SKM-1 (cell line): ENCODE measurements around the gene AURKB.
"Not testable (repeated sequence)": the region's sequence is repeated elsewhere in the genome, so short reads cannot be mapped to it uniquely, and the experiment has no call there.

ENCODE experiments used
- DNase-seq: peaks from one replicate; lab custom pipeline; 2025; ENCODE audit not compliant: unreplicated experiment; lab: John Stamatoyannopoulos, UW

Gene AURKB

GRCh38 chr17:8189041-8189710 is 21.2 kb downstream of the AURKB start:
- DNase-seq = no peak

DNA sequence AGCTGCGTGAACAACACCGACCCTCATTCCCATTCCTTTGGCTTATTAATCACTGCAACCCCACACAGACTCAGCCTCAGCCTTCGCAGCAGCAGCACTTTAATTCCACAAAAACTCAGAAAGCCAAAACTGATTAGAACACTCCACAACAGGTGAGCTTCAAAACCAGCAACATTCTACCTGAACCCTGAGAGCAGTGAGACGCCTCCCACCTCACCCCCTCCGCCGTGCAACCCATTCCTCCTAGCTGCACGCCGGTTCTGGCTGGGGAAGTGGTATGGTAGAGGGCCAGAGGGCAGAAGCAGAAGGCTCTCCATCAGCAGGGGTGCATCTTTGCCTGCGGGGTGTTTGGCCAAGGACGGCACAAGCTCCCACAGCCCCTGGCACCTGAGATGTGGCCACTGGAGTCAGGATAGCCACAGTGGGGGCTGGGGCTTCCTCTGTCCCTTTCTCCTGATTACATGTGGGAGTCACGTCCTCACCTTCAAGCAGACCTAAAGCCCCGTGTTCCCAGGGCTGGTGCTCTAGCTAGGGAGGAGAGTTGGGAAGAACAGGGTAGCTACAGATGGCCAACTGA is 22.0 kb downstream of the AURKB start:
- DNase-seq = no peak

- DNase-seq = peak; percentile 72
Observed at GRCh38 chr17:8187517-8188262, 22.7 kb downstream of the AURKB start.

DNA sequence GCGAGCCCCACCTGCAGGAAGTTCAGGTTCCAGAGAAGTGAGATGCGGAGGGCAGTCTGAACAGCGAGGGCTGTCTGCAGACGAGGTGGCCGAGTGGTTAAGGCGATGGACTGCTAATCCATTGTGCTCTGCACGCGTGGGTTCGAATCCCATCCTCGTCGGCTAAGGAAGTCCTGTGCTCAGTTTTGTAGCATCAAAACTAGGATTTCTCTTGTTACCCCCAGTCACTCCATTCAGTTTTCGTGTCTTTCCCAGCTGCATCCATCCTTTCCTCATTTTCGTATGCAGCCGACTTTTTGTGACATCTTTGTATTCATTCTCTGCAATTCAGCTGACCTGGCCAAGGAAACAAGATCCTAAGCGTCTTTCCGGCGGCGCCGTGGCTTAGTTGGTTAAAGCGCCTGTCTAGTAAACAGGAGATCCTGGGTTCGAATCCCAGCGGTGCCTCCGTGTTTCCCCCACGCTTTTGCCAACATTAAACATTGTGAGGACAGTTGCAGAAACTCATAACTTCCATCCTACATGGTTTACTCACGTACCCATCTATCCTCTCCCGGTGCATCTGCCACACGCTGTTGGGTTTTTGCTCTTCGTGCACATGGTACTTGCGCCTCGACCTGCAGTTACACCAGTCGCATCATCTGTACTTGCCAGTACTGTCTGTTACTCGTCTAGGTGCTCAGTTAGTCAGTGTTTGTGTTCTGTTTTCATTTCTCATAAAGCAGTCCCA is 23.4 kb downstream of the AURKB start:
- DNase-seq = peak; percentile 51

DNA sequence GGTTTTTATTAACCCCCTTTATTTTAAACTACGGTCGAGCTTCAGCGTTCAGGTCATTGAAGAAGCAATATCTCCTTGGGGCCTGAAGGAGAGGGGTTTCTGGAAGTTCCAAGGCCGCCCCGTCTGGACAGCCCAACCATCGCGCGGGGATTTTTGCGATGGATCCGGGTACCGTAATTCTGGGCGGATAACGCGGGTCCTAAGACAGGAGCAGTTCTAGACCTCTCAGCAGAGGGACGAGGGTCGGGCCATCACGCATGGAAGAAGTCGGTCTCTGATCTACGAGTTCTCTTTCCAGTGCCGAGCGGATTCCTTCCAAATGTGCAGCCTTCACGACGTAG is 24.0 kb downstream of the AURKB start:
- no peak for DNase-seq

GRCh38 chr17:8185582-8186445 is 24.6 kb downstream of the AURKB start:
- no peak for DNase-seq

GRCh38 chr17:8176998-8177731 is 33.2 kb downstream of the AURKB start:
- DNase-seq = no peak

- peak; percentile 27 for DNase-seq
Observed at GRCh38 chr17:8176197-8176940, 34.0 kb downstream of the AURKB start, which contains the start of gene TMEM107. TMEM107 (minus strand) TSS chr17:8176380; CDS start chr17:8176286, 94 bp downstream.

DNA sequence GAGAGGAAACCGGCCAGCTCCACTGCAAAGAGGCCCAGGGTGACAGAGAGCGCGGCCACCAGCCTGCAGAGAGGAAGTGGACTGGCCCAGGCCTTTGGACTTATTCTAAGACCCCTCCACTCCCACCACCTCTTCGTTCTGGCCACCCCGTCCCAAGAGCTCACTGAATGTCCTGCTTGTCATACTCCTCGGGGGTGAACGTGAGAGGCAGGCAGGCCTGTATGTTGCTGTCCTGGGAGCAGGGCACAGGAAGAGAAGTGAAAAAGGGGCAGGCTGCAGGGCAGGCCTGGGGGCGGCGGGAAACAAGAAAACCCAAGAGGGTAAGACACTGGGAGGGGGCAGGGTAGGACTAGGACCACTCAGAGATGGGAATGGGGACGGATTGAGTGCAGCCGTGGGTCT is 34.6 kb downstream of the AURKB start:
- DNase-seq = no peak

- no peak for DNase-seq
Observed at GRCh38 chr17:8173871-8174322, 36.5 kb downstream of the AURKB start.

GRCh38 chr17:8173056-8173870 is 37.1 kb downstream of the AURKB start:
- peak; percentile 58 for DNase-seq

GRCh38 chr17:8170186-8170585 is 40.2 kb downstream of the AURKB start:
- DNase-seq = not testable (repeated sequence)

GRCh38 chr17:8167526-8167925 is 42.8 kb downstream of the AURKB start:
- DNase-seq = no peak

- no peak for DNase-seq
Observed at GRCh38 chr17:8166731-8167130, 43.6 kb downstream of the AURKB start.

DNA sequence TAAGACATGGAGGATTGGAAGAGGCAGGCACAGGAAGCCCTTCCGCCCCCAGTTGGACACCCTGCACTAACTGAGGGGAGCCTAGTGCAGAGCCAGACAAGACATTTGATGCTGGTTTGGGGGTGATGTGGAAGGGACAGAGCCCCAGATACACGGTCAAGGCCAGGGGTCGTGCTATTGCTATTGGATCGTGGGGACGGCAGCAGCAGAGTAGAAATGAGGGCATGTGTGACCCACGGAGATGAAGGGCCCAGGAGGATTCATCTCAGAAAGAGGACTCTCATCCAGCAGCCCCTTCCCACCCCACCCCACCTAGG is 45.6 kb downstream of the AURKB start:
- no peak for DNase-seq

DNA sequence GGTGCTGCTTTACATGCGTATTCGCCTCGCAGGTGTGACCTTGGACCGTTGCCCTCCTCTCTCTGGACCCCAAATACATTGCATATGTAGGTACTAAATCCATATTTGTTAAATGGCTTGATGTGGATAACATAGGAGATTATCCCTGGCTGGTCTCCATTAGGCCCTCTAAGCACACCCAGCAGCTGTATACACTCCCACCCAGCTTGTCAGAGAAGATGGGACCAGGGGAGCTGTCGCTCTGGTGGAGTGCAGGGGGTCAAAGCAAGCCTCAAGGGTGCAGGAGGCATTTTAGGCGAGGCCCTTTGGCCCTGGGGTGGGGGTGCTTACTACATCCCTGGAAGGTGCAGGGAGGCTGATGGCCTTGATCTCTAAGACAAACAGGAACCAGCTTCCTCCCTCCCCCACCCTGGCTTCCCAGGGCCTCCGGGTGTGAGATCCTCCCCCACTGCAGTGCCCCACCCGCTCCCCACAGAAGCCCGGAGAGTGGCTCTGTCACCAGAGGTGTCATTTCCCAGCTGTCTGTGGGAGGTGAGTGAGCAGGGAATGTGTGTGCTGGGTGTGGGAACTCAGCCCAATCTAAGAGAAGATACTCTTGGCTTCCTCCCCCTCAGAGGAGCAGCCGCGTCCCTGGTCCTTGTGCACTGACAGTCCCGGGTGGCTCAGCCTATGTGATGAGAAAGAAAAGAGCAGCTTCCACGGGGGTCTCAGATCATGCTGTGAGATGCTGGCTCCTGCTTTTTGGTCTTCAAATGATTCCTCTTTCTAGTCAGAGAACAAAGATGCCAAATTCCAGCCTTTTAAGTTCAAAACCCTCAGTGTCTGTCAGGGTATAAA is 46.2 kb downstream of the AURKB start:
- DNase-seq = peak; percentile 25
